ENCODE results near the gene TDRKH. TPM values are rescaled to one million over a fixed set of nuclear protein-coding genes. Genes with fewer than 3 reads are reported as not detected.

TDRKH gene
- total RNA-seq (1 to 10 TPM; 5.1 to 6.7 TPM), polyA plus RNA-seq (1 to 10 TPM; 1.5 to 2.6 TPM)

- Histone ChIP-seq H3K4me1 (ENCODE audit: control insufficient read depth in 4 of 4, insufficient read depth in 4 of 4, low read length in 3 of 4) (peaks cover 0 to 17% (median 9%) of the 10 kb centered on the region in 4 donors), H3K27ac (ENCODE audit: low read depth in 1 of 2, low read length in 2 of 2) (peak within 1 kb of the TSS in 1 of 2 donors; percentile 28)
- under 1% methylated on average over 58 of the region's 58 CpGs for WGBS
These were observed at the start of gene TDRKH for GRCh38 chr1:151790071-151790939. Gene TDRKH, minus strand, starts transcription at chr1:151790500. Its CDS starts 7,478 bp downstream, at chr1:151783022.

More at GRCh38 chr1:151790071-151790939, at the start of gene TDRKH:
- H3K9me3 ChIP-seq (ENCODE audit: control insufficient read depth in 4 of 4, low read length in 3 of 4), result no peaks in the 10 kb centered on the region
- H3K4me3 ChIP-seq (ENCODE audit: low read depth in 1 of 3, low read length in 3 of 3), result peak within 1 kb of the TSS; percentile 73 to 94 (median 90)
- TF ChIP-seq SP1 (IDR thresholded peaks at IDR 0.05) (peak; percentile 100), EGR1 (IDR thresholded peaks at IDR 0.05; ENCODE audit: low read depth in 2 of 2) (peak; percentile 98), GABPA (IDR thresholded peaks at IDR 0.05 in 1 of 2, conservative IDR thresholded peaks at IDR 0.05 in 1 of 2) (peak in 1 of 2 donors; percentile 11), HNF4A (conservative IDR thresholded peaks at IDR 0.05) (peak in 1 of 2 donors; percentile 7), YY1 (IDR thresholded peaks at IDR 0.05) (peak; percentile 76), FOXA1 (IDR thresholded peaks at IDR 0.05) (no peak), RAD21 (IDR thresholded peaks at IDR 0.05) (peak; percentile 34 to 47), TAF1 (conservative IDR thresholded peaks at IDR 0.05) (no peak), RXRA (IDR thresholded peaks at IDR 0.05) (peak; percentile 17 to 22), MAX (IDR thresholded peaks at IDR 0.05) (peak; percentile 70), JUND (IDR thresholded peaks at IDR 0.05) (peak in 1 of 2 donors; percentile 17), ZBTB33 (IDR thresholded peaks at IDR 0.05) (no peak), CTCF (IDR thresholded peaks at IDR 0.05; ENCODE audit: low read depth, low read length, missing input control) (no peak)
- no peaks in the 10 kb centered on the region for H3K27me3 ChIP-seq (ENCODE audit: control insufficient read depth in 4 of 4, insufficient read depth in 4 of 4, low read length in 3 of 4)
- H3K36me3 ChIP-seq (ENCODE audit: control insufficient read depth in 4 of 4, insufficient read depth in 3 of 4, low read depth in 1 of 4, low read length in 3 of 4), result no peaks in the 10 kb centered on the region
- H3K9ac ChIP-seq (ENCODE audit: low read depth in 1 of 2, low read length in 2 of 2), result peak within 1 kb of the TSS; percentile 45 to 69
- DNase-seq (ENCODE audit: low spot score), result peak; percentile 96
